GM12878 (cell line): ENCODE results near the gene PCID2.

ENCODE experiments used
- ETV6 ChIP-seq, 2 experiments: fragments of 450-650 bp in 1 of 2; IDR thresholded peaks in 1 of 2; conservative IDR thresholded peaks in 1 of 2; 2 replicates each; pipeline ENCODE4 v1.6.1; 2014; ENCODE audit warnings: antibody characterized with exemption in 1 of 2, borderline replicate concordance in 1 of 2, low read depth in 1 of 2, mild to moderate bottlenecking in 1 of 2, moderate library complexity in 1 of 2
- POLR2A ChIP-seq: IDR thresholded peaks from 2 replicates; pipeline ENCODE4 v1.6.1; 2011; ENCODE audit warnings: low read depth, mild to moderate bottlenecking, low read length
- YBX1 ChIP-seq: fragments of 450-650 bp; IDR thresholded peaks from 2 replicates; pipeline ENCODE4 v1.6.1; 2016; ENCODE audit warnings: antibody characterized with exemption

DNA sequence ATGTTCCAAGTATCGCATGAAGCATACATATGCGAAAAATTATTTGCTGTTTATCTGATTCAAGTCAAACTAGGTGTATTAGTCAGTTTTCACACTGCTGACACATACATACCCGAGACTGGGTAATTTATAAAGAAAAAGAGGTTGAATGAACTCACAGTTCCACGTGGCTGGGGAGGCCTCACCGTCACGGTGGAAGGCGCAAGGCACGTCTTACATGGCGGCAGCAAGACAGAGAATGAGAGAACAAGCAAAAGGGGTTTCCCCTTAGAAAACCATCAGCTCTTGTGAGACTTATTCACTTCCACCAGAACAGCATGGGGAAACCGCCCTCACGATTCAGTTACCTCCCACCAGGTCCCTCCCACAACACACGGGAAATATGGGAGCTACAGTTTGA is 63.0 kb downstream of the PCID2 start:
- TF ChIP-seq YBX1 (no peak), POLR2A (no peak), ETV6 (conservative IDR thresholded peaks at IDR 0.05 in 1 of 2, IDR thresholded peaks at IDR 0.05 in 1 of 2; ENCODE audit: borderline replicate concordance in 1 of 2, low read depth in 1 of 2) (no peak)
